ENCODE results near the gene DCLRE1A.
A peak's percentile ranks its signal among the peaks of the same experiment; 100 is the strongest.
"Not testable (repeated sequence)": the region's sequence is repeated elsewhere in the genome, so short reads cannot be mapped to it uniquely, and the experiment has no call there.

DCLRE1A gene

DNA sequence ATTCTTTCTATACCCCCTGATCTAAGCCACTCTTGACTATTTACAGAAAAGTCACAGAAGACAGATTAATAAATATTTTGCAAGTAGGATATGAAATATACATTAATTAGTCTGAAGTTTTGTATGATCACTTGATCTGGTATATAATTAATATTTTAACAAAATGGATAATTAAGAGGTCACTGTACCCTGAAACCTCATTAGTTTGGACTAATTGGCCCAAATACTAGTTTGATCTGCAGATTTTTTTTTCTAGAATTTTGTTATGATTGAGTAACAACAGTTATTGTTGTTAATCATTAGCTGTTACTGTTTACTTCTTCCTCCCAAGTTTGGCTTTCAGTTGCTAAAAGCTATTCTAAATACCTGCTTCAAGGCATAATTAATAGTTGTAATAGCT, 3.3 kb upstream of the DCLRE1A start:
- DNase-seq = no peak

DNA sequence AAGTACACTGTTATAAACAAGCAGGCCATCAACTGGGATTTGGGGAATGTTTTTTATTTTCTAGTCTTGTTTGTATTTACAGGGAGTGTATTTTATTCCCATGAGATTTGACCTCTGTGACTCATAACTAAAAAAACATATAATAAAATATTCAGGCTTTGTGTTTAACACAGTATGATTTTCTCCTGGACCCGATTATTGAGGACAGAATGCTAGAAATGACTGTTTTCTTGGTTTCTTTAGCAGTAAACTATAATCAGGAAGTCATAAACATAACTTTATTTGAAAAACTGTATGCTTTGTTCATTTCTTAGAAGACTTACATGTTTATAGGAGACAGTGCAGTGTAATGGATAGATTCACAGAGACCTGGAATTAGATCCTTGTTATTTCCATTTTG, 2.7 kb upstream of the DCLRE1A start:
- no peak for DNase-seq

DNA sequence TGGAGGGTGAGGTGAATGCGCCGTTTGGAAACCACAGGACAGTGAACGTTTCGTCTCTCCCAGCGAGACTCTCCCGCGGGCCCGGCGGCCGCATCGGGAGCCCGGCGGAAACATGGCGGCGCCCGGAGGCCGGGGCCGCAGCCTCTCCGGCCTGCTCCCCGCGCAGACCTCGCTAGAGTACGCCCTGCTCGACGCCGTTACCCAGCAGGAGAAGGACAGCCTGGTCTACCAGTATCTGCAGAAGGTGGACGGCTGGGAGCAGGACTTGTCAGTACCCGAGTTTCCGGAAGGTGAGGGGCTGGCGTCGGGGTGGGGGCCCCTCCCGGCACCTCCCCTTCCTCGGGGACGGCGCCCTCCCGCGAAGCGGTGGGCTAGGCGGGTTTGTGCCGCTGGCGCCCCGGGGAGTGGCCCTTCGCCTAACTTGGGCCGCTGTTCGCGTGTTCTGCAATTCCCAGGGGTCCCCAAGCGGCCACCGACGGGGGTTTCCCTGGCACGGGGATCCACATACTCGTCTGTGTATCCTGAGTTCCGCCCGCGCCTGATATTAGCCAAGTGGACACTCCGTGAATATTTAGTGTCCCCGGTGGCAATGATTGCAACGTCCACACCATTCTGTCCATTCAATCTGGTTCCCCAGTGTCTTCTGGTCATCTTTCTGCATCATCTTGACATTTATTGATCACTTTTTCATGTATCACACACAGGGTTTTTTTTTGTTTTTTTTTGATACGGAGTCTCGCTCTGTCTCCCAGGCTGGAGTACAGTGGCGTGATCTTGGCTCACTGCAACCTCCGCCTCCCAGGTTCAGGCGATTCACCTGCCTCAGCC, 1.1 kb upstream of the DCLRE1A start:
- DNase-seq = peak; percentile 48

DNA sequence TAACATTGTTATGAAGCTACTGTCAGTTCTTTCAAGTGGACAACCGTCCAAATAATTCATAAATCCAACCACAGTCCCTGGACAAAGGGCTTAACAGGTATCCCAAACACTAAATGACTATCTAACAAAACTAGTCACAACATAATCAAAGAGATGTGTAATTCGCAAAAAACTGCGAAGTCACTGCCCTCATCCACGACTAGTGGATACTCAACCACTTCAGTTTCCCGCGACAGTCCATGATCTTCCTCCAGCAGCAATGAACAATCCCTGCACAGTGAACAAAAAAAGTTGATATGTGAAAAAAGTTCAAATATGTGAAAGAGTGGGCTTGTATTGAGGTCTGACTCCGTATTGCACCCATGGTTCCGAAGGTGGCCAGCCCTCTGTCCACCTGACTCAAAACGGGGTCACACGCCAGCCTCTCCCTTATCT, 287 bp downstream of the DCLRE1A start:
- DNase-seq = no peak

DNA sequence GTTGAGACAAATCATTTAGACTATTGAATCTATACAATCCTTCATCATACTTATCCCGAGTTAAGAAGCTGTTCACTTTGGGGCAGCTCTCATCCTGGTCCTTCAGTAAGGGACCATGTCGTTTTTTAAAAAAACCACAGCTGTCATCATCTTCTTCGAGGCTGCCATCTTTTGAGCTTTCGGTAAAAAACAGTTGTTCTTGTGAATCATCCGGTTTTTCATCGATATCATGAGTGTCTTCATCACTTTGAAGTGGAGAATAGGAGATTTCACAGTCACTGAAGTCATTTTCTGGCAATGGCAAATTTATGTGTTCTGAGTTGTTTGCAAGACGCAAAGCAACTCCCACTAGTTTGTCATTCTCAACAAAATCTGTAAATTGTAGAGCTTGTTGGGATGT, 3.9 kb downstream of the DCLRE1A start:
- no peak for DNase-seq

DNA sequence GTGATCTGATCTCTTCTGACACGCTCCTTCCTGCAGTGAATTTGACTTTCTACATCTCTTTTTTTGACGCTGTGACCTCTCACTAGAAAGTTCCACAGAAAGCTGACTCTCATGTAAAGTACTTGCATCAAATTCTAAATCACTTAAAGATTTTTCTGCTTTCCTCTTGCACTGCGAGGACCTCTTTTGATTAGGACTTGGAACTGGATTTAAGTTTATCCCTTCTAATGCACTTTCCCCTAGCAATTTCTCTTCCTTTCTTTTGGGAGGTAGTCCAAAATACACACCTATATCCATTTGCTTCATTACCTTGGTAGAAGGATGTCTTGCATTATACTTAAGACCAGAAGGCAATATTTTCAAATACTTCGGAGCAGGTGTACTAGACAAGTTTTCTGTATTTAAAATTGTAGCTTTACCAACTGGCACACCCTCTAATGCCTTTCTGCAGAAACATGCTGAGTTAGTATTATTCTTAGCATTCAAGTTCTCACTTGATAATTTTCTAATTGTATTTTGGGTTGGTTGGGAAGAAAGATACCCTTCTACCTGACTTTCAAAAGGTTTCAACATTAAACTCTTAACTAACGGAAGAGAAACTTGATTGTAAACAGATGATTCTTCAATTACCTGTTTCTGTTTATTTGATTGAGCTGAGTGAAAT, 4.6 kb downstream of the DCLRE1A start:
- DNase-seq = no peak

DNA sequence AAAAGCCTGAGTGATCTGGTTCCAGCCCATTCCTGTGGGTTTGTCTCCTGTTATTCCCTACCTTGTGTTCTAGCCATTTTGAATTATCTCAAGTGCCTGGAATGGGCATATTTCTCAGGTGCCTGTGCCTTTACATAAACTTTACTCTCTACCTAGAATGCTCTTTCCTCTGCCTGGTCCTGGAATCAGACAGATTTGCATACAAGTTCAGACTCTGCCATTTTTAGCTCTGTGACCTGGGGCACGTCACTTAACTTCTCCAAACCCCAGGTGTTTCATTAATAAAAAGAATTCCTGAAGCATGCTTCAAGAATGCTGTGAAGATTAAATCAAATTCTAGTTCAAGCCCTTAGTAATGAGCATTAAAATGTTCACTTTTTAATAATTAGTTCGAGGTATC, 7.8 kb downstream of the DCLRE1A start:
- DNase-seq = no peak

DNA sequence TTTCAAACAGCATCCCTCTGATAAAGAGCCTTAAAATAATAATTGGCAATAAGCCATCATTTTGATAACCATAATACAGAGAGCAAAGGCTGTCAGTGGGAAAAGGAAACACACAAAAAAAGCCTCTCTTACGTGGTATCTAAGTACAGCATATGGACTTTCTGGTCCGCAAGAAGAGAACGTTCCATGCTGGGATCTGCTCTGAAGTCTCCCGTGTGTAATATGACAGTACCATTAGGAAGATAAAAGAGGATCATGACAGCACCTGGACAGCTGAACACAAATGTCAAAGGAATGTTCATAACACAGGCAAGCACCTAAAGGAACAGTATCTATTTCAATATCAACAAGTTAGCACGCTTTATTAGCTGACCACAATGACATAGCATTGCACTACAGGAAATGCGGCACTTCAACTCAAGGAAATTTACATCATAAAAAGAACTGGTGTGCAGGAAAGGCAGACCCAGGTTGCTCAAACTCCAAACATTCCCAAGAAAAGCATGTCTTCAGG, 9.9 kb downstream of the DCLRE1A start:
- DNase-seq = no peak

DNA sequence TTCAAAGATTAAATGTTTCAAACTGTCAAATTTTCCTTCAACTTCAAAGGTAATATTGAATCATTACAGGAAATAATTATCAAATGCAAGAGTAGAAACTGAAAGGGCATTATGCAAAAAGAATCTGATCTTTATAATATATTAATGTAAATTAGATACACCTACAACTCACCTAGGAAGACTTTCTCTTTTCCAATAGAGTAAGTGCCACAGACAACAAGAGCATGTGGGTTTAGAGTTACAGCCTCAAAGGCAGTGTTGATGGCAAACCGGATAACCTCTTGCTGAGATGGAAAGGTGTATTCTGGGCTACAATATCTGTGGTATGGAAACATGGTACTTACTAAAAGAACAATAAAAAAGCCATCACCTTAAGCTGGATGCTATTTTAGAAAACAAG, 11.7 kb downstream of the DCLRE1A start:
- no peak for DNase-seq

DNA sequence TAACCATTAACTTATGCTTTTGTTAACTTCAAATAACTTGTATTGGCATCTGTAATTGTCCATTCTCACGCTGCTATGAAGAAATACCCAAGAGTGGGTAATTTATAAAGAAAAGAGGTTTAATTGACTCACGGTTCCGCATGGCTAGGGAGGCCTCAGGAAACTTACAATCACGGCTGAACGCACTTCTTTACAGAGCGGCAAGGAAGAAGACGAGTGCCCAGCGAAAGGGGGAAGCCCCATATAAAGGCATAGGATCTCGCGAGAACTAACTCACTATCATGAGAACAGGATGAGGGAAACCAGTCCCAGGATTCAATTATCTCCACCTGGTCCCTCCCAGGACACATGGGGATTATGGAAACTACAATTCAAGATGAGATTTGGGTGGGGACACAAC, 25.3 kb downstream of the DCLRE1A start:
- not testable (repeated sequence) for DNase-seq

DNA sequence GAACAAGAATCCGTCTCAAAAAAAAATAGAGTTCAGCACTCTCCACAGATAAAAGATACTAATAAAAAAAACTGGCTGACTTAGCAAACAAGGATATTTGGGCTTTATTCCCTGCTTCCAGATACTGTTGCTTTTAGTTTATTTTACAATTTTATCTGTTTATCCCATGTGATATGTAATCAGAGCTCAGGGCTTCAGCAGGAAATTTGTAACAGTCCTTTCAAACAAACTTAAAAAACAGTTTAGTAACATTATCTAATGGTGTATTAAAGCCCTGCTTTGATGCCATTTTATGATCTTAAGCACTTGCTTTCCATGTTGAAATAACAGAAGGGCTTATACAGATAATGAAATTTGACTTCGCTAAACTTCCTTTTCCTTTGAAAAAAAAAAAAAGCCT, 28.1 kb downstream of the DCLRE1A start:
- DNase-seq = no peak

DNA sequence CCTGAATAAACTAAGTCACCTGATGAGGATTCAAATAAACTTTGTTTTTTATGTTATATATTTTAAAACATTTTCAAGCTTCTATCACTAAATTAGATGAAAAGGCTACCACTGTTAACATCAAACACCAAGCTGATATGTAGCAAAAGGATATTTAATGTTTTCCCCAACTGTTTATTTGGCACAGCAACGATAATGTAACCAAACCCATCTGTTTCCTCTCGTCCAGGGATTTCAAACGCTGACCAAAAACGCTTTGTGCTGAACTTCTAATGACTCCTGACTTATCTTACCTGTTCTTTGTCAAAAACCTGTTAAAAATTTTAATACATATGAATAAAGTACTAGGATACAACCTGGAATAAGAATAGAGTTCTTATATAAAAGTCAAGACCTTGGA, 30.5 kb downstream of the DCLRE1A start:
- no peak for DNase-seq

DNA sequence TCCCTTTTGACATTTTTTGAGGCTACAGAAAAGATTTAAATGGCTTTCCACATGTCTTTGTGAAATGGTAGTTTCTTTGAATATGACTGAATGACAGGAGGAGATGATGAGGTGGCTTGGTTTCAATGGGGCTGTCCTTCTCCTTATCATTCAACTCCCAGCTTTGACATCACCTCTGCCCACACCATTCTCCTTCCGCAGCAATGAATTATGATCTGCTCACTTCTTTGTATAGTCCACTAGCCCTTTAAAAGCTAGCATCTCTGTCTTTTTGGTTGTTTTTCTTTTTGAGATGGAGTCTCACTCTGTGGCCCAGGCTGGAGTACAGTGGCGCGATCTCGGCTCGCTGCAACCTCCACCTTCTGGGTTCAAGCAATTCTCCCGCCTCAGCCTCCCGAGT, 31.7 kb downstream of the DCLRE1A start:
- no peak for DNase-seq

DNA sequence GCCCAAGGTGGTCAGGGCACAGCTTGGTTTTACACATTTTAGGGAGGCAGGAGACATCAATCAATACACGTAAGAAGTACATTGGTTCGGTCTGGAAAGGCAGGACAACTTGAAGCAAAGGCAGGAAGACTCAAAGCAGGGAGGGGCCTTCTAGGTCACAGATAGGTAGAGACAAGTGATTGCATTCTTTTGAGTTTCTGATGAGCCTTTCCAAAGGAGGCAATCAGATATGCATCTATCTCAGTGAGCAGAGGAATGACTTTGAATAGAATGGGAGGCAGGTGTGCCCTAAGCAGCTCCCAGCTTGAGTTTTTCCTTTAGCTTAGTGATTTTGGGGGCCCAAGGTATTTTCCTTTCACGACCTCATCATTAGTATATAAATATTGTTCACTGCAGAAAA, 32.6 kb downstream of the DCLRE1A start:
- DNase-seq = not testable (repeated sequence)

DNA sequence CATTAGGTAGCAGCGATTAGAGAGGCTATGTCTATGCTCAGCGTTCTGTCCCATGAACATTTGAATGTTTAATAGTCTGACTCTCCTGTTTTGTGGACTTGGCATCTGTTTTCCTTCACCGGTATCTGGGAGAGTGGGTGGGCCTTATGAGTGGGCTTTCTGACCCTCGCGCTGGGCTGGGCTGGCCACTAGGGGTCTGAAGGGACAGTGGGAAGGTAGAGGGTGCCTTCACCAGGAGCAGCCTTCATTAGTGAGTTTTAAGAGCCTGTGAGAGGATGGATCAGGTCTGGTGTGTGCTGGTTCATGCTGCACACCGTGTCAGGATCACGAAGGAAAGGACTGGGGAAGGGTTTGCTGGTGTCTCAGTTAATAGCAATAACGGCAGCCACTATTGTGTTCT, 33.4 kb downstream of the DCLRE1A start:
- no peak for DNase-seq

DNA sequence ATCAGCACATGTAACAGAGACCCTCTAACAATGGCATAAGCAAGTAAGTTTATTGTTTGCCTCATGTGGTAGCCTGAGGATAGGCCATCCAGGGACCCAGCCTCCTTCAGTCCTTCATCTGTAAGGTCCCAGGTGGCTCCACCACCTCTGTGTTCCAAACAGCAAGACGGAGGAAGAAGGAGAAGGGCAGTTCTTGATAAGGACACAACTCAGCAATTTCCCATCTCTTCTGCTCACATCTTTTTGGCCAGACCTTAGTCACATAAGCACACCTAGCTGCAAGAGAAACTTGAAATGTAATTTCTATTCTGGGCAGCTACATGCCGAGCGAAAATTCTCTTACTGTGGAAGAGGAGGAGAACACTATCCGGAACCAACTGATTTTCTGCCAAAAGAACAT, 33.9 kb downstream of the DCLRE1A start:
- DNase-seq = no peak

DNA sequence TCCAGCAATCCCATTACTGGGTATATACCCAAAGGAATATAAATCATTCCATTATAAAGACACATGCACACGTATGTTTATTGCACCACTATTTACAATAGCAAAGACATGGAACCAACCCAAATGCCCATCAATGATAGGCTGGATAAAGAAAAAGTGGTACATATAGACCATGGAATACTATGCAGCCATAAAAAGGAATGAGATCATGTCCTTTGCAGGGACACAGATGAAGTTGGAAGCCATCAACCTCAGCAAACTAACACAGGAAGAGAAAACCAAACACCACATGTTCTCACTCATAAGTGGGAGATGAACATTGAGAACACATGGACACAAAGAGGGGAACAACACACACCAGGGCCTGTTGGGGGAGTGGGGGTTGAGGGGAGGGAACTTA, 39.2 kb downstream of the DCLRE1A start:
- not testable (repeated sequence) for DNase-seq

DNA sequence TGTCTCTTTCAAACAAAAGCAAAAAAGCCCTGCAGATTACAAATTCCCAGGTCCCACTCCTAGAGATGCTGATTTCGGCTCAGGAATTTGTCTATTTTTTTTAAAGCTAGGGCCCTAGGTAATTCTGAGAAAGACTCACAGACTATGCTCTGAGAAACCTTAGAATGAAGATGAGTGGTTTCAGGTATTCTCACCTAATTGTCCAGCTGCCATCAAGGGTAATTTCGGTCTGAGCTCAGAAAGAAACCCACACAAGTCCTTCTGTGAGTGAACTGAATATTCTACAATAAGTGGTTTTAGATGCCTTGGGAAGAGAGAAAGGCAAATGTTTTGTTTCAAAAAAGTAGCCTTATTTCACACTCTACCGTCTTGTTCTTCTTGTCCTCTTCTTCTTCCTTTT, 45.7 kb downstream of the DCLRE1A start:
- DNase-seq = no peak

DNA sequence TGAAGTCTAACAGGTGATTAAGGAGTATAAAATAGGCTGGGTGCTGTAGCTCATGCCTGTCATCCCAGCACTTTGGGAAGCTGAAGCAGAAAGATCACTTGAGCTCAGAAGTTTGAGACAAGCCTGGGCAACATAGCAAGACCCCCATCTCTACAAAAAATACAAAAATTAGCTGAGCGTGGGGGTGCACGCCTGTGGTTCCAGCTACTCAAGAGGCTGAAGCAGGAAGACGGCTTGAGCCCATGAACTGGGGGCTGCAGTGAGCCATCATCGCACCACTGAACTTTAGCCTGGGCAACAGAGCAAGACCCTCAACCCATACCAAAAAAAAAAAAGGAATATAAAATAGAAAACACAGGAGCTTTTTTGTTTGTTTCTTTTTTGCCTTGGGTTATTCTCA, 47.4 kb downstream of the DCLRE1A start:
- no peak for DNase-seq

DNA sequence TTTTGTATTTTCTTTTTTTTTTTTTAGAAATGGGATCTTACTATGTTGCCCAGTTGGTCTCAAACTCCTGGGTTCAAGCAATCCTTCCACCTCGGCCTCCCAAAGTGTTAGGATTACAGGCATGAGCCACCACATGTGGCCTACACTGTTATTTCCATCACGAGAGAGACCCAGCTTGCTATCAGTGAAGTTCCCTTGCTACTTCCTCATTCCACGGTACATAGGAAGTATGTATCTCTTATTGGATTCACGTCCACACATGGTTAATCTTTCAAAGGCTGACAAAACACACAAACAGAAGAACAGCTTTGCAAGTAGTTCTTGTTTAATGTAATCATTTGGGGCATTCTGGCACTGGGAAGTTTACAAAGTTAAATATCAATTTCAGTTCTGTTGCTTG, 50.9 kb downstream of the DCLRE1A start:
- no peak for DNase-seq

DNA sequence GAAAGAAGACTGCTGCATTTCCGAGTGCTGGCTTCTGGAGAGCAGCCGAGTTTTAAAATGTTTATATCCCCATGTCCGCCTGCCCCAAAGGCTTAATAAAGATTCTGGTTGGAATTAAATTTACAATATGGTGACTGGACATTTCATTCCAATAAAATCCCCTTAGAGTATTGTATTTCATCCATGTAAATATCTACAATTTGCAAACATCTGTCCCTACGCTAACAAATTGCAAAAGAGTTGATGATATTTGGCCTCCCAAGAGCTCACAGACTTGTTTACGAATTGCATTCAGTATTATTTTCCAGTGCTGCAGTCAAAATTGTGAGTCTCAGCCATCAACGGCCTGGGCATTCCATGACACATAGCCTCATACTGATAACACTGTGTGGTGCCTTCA, 52.3 kb downstream of the DCLRE1A start:
- DNase-seq = no peak

DNA sequence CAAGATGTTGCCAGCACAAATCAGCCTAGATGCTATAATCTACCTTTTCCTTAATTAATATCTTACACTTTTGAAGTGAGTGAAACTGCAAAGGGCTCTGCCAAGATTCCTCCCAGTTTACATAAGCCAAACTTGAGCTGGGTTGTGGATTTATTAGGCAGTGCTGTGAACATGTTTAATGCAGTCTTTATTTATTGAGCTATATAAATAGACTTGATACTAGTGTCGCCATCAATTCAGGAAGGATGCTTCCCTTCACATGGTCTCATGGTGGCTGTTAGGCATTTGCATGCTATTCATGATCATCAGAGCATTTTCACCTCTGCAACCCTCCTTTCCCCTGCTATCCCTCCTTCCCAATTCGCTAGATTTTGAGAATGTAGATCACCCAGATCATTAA, 62.2 kb downstream of the DCLRE1A start:
- no peak for DNase-seq

DNA sequence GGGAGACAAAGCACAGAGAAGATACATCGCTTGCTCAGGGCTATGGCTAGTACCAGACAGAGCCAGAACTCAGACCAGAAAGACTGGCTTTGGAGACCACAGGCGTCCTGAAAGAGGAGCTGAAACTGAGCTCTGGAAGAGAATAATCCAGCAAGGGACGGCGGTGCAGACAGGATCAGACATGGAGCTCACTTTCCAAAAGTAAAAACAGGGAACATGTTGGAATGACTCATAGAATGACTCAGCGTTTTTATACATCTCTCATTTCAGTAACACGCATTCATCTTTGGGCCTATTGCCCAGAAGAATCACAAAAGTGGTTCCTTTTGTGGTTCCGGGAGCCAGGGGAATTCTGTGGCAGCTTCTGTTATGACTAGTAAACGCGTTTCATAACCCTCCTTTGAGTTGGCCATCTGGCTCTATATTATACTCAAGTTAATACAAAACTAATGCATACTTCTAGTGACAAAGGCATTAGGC, 65.2 kb downstream of the DCLRE1A start:
- DNase-seq = no peak
